A549 treated with Mapracorat at 1 μM for 4 hours (cell line): ENCODE results near the gene FOXE1. TPM values are rescaled to one million over a fixed set of nuclear protein-coding genes. Genes with fewer than 3 reads are reported as not detected.

Source experiments
- total RNA-seq: library from RNA; stranded (reverse); fragments of 200-300 nt; extraction: Qiagen RNA extraction; gene quantifications from 5 replicates; pipeline ENCODE4 v1.2.3, GENCODE V29; 2022

FOXE1 gene
- 2.5 to 4.0 TPM (median 3.3 TPM) in 5 replicates for total RNA-seq

GRCh38 chr9:97853056-97853843 is at the start of gene FOXE1:
Gene FOXE1 (plus strand): TSS chr9:97853226. CDS start chr9:97853915, 689 bp downstream.

Other genes with a start within 250 kb of the FOXE1 start
- gene TSTD2, start 219.9 kb upstream of the FOXE1 start, total RNA-seq, result 8.1 to 10.8 TPM (median 10.1 TPM) in 5 replicates
- 24.4 to 26.7 TPM (median 25.0 TPM) in 5 replicates for gene NCBP1, start 219.4 kb upstream of the FOXE1 start, total RNA-seq
- gene XPA, start 155.9 kb upstream of the FOXE1 start, total RNA-seq, result 12.2 to 15.8 TPM (median 13.3 TPM) in 5 replicates
- 11.1 to 13.7 TPM (median 13.3 TPM) in 5 replicates for gene TRMO, start 69.3 kb downstream of the FOXE1 start, total RNA-seq
- gene HEMGN, start 84.9 kb downstream of the FOXE1 start, total RNA-seq, result not detected in 5 replicates
- gene ANP32B, start 130.1 kb downstream of the FOXE1 start, total RNA-seq, result 279 to 316 TPM (median 299 TPM) in 5 replicates
- gene NANS, start 203.5 kb downstream of the FOXE1 start, total RNA-seq, result 63.5 to 72.6 TPM (median 67.8 TPM) in 5 replicates